Astrocyte (in vitro differentiated cells and primary cell): ENCODE measurements around the gene CTNND2. TPM values are rescaled to one million over a fixed set of nuclear protein-coding genes. Genes with fewer than 3 reads are reported as not detected.

Experiments
- DNase-seq: peaks from one replicate; pipeline ENCODE4 v3.0.0-alpha.2; 2010; ENCODE audit warnings: low read depth
- FAIRE-seq: peaks from 2 replicates; lab custom pipeline; 2011; peaks lifted over from hg19 to GRCh38; lab: Jason Lieb, UNC
- H2AFZ ChIP-seq: 2 replicates; pipeline ENCODE4 v1.6.0; 2012; ENCODE audit warnings: low read depth, low read length, inconsistent platforms
- H3K27ac ChIP-seq: 2 replicates; pipeline ENCODE4 v1.5.1; 2011; ENCODE audit warnings: low read depth, low read length, inconsistent platforms
- H3K27me3 ChIP-seq: 2 replicates; pipeline ENCODE4 v1.6.0; 2011; ENCODE audit warnings: low read length, inconsistent platforms; ENCODE audit not compliant: insufficient read depth
- H3K36me3 ChIP-seq: 2 replicates; pipeline ENCODE4 v1.5.1; 2011; ENCODE audit warnings: low read length, inconsistent platforms; ENCODE audit not compliant: insufficient read depth
- H3K4me1 ChIP-seq: 2 replicates; pipeline ENCODE4 v1.5.1; 2011; ENCODE audit warnings: low read length, inconsistent platforms; ENCODE audit not compliant: insufficient read depth
- H3K4me2 ChIP-seq: 2 replicates; pipeline ENCODE4 v1.6.0; 2012; ENCODE audit warnings: low read length, inconsistent platforms
- H3K4me3 ChIP-seq: 2 replicates; pipeline ENCODE4 v1.5.1; 2011; ENCODE audit warnings: low read depth, mild to moderate bottlenecking, low read length, inconsistent platforms; ENCODE audit not compliant: insufficient read depth
- H3K79me2 ChIP-seq: 2 replicates; pipeline ENCODE4 v1.6.0; 2012; ENCODE audit warnings: mild to moderate bottlenecking, low read length, inconsistent platforms; ENCODE audit not compliant: insufficient read depth
- H3K9ac ChIP-seq: 2 replicates; pipeline ENCODE4 v1.6.0; 2012; ENCODE audit warnings: mild to moderate bottlenecking, low read length, inconsistent platforms
- H3K9me3 ChIP-seq: 2 replicates; pipeline ENCODE4 v1.5.1; 2012; ENCODE audit warnings: low read depth, mild to moderate bottlenecking, low read length, inconsistent platforms; ENCODE audit not compliant: insufficient read depth
- H4K20me1 ChIP-seq: 2 replicates; pipeline ENCODE4 v1.6.0; 2012; ENCODE audit warnings: low read length, inconsistent platforms; ENCODE audit not compliant: insufficient read depth
- H3K27ac Mint-ChIP-seq: one replicate; pipeline ENCODE4 v1.8.0; 2021; ENCODE audit warnings: mild to moderate bottlenecking, mixed read lengths; ENCODE audit not compliant: unreplicated experiment
- H3K27me3 Mint-ChIP-seq: one replicate; pipeline ENCODE4 v1.8.0; 2021; ENCODE audit warnings: low read depth, mixed read lengths; ENCODE audit not compliant: unreplicated experiment
- H3K36me3 Mint-ChIP-seq: one replicate; pipeline ENCODE4 v1.8.0; 2021; ENCODE audit warnings: low read depth, mixed read lengths; ENCODE audit not compliant: unreplicated experiment
- H3K4me1 Mint-ChIP-seq: one replicate; pipeline ENCODE4 v1.8.0; 2021; ENCODE audit warnings: low read depth, mixed read lengths; ENCODE audit not compliant: unreplicated experiment
- H3K4me3 Mint-ChIP-seq: one replicate; pipeline ENCODE4 v1.8.0; 2021; ENCODE audit warnings: mild to moderate bottlenecking, moderate library complexity, mixed read lengths; ENCODE audit not compliant: unreplicated experiment
- H3K9me3 Mint-ChIP-seq: one replicate; pipeline ENCODE4 v1.8.0; 2021; ENCODE audit warnings: mild to moderate bottlenecking, mixed read lengths; ENCODE audit not compliant: unreplicated experiment
- CTCF ChIP-seq: IDR thresholded peaks from 2 replicates; pipeline ENCODE4 v1.5.1; 2011; ENCODE audit warnings: low read depth, mild to moderate bottlenecking, inconsistent platforms, low read length, moderate library complexity; ENCODE audit not compliant: insufficient read depth
- EZH2 ChIP-seq: IDR thresholded peaks from 2 replicates; pipeline ENCODE4 v1.6.1; 2012; ENCODE audit warnings: mild to moderate bottlenecking, low read length, inconsistent platforms; ENCODE audit not compliant: insufficient read depth
- total RNA-seq: library from RNA; stranded (reverse); gene quantifications from 2 replicates; pipeline ENCODE4 v1.2.1, GENCODE V29; 2021

CTNND2 gene
- total RNA-seq, 1 donor from 2014 or later: 4.5 TPM

GRCh38 chr5:10994091-10994986, 909.9 kb downstream of the CTNND2 start:
- no peaks in the 10 kb centered on the region for H3K27me3 ChIP-seq
- H3K9ac ChIP-seq: no peak overlapping the region
- Mint-ChIP-seq H3K4me1 (peaks cover 3% of the 10 kb centered on the region), H3K9me3 (peaks cover 3% of the 10 kb centered on the region), H3K27me3 (peaks cover 22% of the 10 kb centered on the region), H3K27ac (no peak overlapping the region), H3K36me3 (no peaks in the 10 kb centered on the region), H3K4me3 (no peak overlapping the region)
- H3K4me2 ChIP-seq: no peak overlapping the region
- no peaks in the 10 kb centered on the region for H3K4me1 ChIP-seq
- H3K9me3 ChIP-seq: no peaks in the 10 kb centered on the region
- FAIRE-seq (no peak), DNase-seq (no peak)
- H3K4me3 ChIP-seq: no peak overlapping the region
- H3K36me3 ChIP-seq: no peaks in the 10 kb centered on the region
- TF ChIP-seq CTCF (no peak), EZH2 (no peak)
- no peak overlapping the region for H3K27ac ChIP-seq
- H3K79me2 ChIP-seq: no peaks in the 10 kb centered on the region
- no peak overlapping the region for H2AFZ ChIP-seq
- H4K20me1 ChIP-seq: no peaks in the 10 kb centered on the region

- no peaks in the 10 kb centered on the region for H3K4me1 ChIP-seq
- FAIRE-seq (no peak), DNase-seq (no peak)
- H3K4me3 ChIP-seq: no peak overlapping the region
- H3K79me2 ChIP-seq: no peaks in the 10 kb centered on the region
- Mint-ChIP-seq H3K9me3 (peaks cover 3% of the 10 kb centered on the region), H3K27ac (no peak overlapping the region), H3K4me1 (peaks cover 1% of the 10 kb centered on the region), H3K4me3 (no peak overlapping the region), H3K36me3 (no peaks in the 10 kb centered on the region), H3K27me3 (peaks cover 47% of the 10 kb centered on the region)
- H3K36me3 ChIP-seq: no peaks in the 10 kb centered on the region
- H3K4me2 ChIP-seq: no peak overlapping the region
- no peak overlapping the region for H2AFZ ChIP-seq
- TF ChIP-seq CTCF: no peak
- TF ChIP-seq EZH2: no peak
- no peak overlapping the region for H3K27ac ChIP-seq
- no peaks in the 10 kb centered on the region for H3K27me3 ChIP-seq
- H3K9ac ChIP-seq: no peak overlapping the region
- no peaks in the 10 kb centered on the region for H4K20me1 ChIP-seq
- no peaks in the 10 kb centered on the region for H3K9me3 ChIP-seq
Measured at GRCh38 chr5:10990634-10991033, 913.6 kb downstream of the CTNND2 start.
